ENCODE measurements around the gene PDIK1L.

- TF ChIP-seq, protein P1, sequence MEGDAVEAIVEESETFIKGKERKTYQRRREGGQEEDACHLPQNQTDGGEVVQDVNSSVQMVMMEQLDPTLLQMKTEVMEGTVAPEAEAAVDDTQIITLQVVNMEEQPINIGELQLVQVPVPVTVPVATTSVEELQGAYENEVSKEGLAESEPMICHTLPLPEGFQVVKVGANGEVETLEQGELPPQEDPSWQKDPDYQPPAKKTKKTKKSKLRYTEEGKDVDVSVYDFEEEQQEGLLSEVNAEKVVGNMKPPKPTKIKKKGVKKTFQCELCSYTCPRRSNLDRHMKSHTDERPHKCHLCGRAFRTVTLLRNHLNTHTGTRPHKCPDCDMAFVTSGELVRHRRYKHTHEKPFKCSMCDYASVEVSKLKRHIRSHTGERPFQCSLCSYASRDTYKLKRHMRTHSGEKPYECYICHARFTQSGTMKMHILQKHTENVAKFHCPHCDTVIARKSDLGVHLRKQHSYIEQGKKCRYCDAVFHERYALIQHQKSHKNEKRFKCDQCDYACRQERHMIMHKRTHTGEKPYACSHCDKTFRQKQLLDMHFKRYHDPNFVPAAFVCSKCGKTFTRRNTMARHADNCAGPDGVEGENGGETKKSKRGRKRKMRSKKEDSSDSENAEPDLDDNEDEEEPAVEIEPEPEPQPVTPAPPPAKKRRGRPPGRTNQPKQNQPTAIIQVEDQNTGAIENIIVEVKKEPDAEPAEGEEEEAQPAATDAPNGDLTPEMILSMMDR (IDR thresholded peaks at IDR 0.05) = no peak
- TF ChIP-seq EP300 (IDR thresholded peaks at IDR 0.05) = no peak
- TF ChIP-seq POLR2AphosphoS5 (IDR thresholded peaks at IDR 0.05) = no peak
- no peak for TF ChIP-seq POLR2A (IDR thresholded peaks at IDR 0.05; ENCODE audit: low read depth)
Measured at GRCh38 chr1:26119892-26120608, 8.4 kb downstream of the PDIK1L start.
